ENCODE data around the gene KREMEN1.

- TF ChIP-seq EZH2phosphoT487 (IDR thresholded peaks at IDR 0.05; ENCODE audit: borderline replicate concordance) = no peak
- TF ChIP-seq CTCF (IDR thresholded peaks at IDR 0.05 in 2 of 3, conservative IDR thresholded peaks at IDR 0.05 in 1 of 3; ENCODE audit: borderline replicate concordance in 1 of 3, insufficient read depth in 1 of 3, low read depth in 2 of 3, low read length in 2 of 3) = no peak
- TF ChIP-seq POLR2AphosphoS5 (IDR thresholded peaks at IDR 0.05; ENCODE audit: low read depth, low read length) = no peak
- no peak for TF ChIP-seq YY1 (IDR thresholded peaks at IDR 0.05; ENCODE audit: extremely low read depth, insufficient replicate concordance, low read depth, low read length)
- no peak for TF ChIP-seq POLR2A (IDR thresholded peaks at IDR 0.05; ENCODE audit: borderline replicate concordance, extremely low read depth, insufficient read depth, insufficient read length)
- no peak for TF ChIP-seq SIN3A (IDR thresholded peaks at IDR 0.05; ENCODE audit: low read depth)
- TF ChIP-seq CEBPB (IDR thresholded peaks at IDR 0.05; ENCODE audit: low read depth) = no peak
- TF ChIP-seq EZH2 (IDR thresholded peaks at IDR 0.05) = no peak
- no peak for TF ChIP-seq SP1 (IDR thresholded peaks at IDR 0.05; ENCODE audit: low read depth)
- no peak for TF ChIP-seq JUND (IDR thresholded peaks at IDR 0.05)
- no peak for TF ChIP-seq ZBTB33 (IDR thresholded peaks at IDR 0.05; ENCODE audit: extremely low read depth, insufficient replicate concordance, low read length)
Observed at GRCh38 chr22:29026579-29026978, 46.3 kb upstream of the KREMEN1 start.
